ENCODE data around the gene CLIP2. TPM values are rescaled to one million over a fixed set of nuclear protein-coding genes. Genes with fewer than 3 reads are reported as not detected.

The CLIP2 gene
- total RNA-seq, 1 donor from 2014 or later: 26.5 TPM

- no peak overlapping the region for H3K27ac Mint-ChIP-seq (ENCODE audit: unreplicated experiment)
- H3K27me3 Mint-ChIP-seq (ENCODE audit: low read depth): peaks cover 49% of the 10 kb centered on the region
- TF ChIP-seq, protein P1, sequence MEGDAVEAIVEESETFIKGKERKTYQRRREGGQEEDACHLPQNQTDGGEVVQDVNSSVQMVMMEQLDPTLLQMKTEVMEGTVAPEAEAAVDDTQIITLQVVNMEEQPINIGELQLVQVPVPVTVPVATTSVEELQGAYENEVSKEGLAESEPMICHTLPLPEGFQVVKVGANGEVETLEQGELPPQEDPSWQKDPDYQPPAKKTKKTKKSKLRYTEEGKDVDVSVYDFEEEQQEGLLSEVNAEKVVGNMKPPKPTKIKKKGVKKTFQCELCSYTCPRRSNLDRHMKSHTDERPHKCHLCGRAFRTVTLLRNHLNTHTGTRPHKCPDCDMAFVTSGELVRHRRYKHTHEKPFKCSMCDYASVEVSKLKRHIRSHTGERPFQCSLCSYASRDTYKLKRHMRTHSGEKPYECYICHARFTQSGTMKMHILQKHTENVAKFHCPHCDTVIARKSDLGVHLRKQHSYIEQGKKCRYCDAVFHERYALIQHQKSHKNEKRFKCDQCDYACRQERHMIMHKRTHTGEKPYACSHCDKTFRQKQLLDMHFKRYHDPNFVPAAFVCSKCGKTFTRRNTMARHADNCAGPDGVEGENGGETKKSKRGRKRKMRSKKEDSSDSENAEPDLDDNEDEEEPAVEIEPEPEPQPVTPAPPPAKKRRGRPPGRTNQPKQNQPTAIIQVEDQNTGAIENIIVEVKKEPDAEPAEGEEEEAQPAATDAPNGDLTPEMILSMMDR (conservative IDR thresholded peaks at IDR 0.05): no peak
- peak overlapping the region; percentile 83 for H3K4me3 Mint-ChIP-seq
- H3K9me3 Mint-ChIP-seq: no peaks in the 10 kb centered on the region
- H3K36me3 Mint-ChIP-seq (ENCODE audit: low read depth): no peaks in the 10 kb centered on the region
- no peak for DNase-seq (ENCODE audit: low read depth, low spot score)
- peaks cover 41% of the 10 kb centered on the region for H3K4me1 Mint-ChIP-seq
Measured at GRCh38 chr7:74290981-74291441, 1.8 kb downstream of the CLIP2 start.

DNA sequence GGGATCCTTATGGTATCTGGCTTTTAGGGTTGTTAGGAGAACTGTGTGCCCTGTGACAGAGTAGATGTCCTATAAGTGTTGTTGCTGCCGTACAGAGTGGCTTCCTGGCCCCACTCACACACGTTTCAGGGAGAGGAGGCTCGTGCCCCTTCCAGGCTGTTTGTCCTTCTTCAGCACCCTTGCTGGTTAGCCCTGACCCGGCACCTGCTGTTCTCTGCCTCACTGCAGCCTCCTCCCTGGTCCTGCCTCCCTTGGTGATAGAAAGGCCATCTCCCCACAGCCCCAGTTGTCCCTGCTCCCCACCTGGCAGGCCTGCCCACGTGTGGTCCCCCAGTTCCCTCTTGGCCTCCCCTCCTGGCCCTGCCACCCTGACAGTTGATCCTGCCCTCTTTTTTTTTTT, 2.3 kb downstream of the CLIP2 start:
- Mint-ChIP-seq H3K4me3 (peak overlapping the region; percentile 83), H3K27ac (ENCODE audit: unreplicated experiment) (no peak overlapping the region), H3K9me3 (no peaks in the 10 kb centered on the region), H3K36me3 (ENCODE audit: low read depth) (no peaks in the 10 kb centered on the region), H3K4me1 (peaks cover 41% of the 10 kb centered on the region), H3K27me3 (ENCODE audit: low read depth) (peaks cover 49% of the 10 kb centered on the region)
- TF ChIP-seq, protein P1 (conservative IDR thresholded peaks at IDR 0.05): no peak
- DNase-seq (ENCODE audit: low read depth, low spot score): no peak

DNA sequence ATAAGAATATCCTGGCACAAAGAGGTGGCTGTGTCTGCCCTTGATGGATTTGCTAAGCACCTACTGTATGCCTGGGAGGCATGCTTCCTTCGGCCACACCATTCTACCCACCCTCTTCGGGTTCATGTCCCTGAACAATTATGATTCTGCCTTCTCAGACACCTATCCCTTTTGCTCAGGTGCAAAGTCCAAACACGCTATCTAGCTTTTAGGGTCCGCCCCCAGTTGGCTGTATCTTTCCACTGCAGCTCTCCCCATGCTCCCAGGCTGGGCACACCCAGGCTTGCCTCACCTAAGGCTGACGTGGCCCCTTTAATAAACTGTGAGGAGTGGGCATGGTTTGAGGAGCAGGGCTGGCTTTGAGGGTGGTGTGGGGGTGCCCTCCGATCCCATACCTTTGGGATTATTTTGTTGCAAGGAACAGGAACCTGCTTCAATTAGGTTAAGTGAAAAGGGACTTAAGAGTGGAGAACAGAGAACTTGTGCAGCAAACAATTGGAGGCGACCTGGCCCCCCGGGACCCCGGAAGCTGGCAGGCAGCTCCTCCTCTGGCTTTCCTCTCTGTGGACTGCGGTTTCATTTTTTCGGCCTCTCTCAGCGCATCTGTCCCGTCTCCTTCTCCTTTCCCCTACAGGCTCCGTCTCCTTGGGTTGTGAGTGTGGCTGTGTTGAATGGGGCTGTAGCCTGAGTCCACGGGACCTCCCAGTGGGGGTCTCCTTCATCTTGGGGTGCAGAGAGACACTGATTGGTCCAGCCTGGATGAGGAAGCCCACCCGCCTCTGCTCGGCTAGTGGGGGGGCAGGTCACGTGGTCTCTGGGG, 3.8 kb downstream of the CLIP2 start:
- no peak for DNase-seq (ENCODE audit: low read depth, low spot score)
- H3K4me3 Mint-ChIP-seq: peak overlapping the region; percentile 47
- H3K9me3 Mint-ChIP-seq: no peaks in the 10 kb centered on the region
- H3K27me3 Mint-ChIP-seq (ENCODE audit: low read depth): peaks cover 44% of the 10 kb centered on the region
- TF ChIP-seq, protein P1 (conservative IDR thresholded peaks at IDR 0.05): no peak
- peaks cover 40% of the 10 kb centered on the region for H3K4me1 Mint-ChIP-seq
- H3K36me3 Mint-ChIP-seq (ENCODE audit: low read depth): no peaks in the 10 kb centered on the region
- H3K27ac Mint-ChIP-seq (ENCODE audit: unreplicated experiment): no peak overlapping the region

GRCh38 chr7:74293577-74293908, 4.3 kb downstream of the CLIP2 start:
- H3K4me3 Mint-ChIP-seq: peak overlapping the region; percentile 27
- H3K4me1 Mint-ChIP-seq: peaks cover 34% of the 10 kb centered on the region

GRCh38 chr7:74294191-74294998, 5.2 kb downstream of the CLIP2 start:
- peak overlapping the region; percentile 77 for H3K4me3 Mint-ChIP-seq
- H3K9me3 Mint-ChIP-seq: no peaks in the 10 kb centered on the region
- H3K27ac Mint-ChIP-seq (ENCODE audit: unreplicated experiment): no peak overlapping the region
- H3K36me3 Mint-ChIP-seq (ENCODE audit: low read depth): no peaks in the 10 kb centered on the region
- no peak for DNase-seq (ENCODE audit: low read depth, low spot score)
- TF ChIP-seq, protein P1 (conservative IDR thresholded peaks at IDR 0.05): no peak
- H3K27me3 Mint-ChIP-seq (ENCODE audit: low read depth): peaks cover 33% of the 10 kb centered on the region
- H3K4me1 Mint-ChIP-seq: peaks cover 28% of the 10 kb centered on the region

More at GRCh38 chr7:74293577-74293908, 4.3 kb downstream of the CLIP2 start:
- no peaks in the 10 kb centered on the region for H3K36me3 Mint-ChIP-seq (ENCODE audit: low read depth)
- DNase-seq (ENCODE audit: low read depth, low spot score): no peak
- TF ChIP-seq, protein P1 (conservative IDR thresholded peaks at IDR 0.05): no peak
- peak overlapping the region; percentile 83 for H3K27ac Mint-ChIP-seq (ENCODE audit: unreplicated experiment)
- H3K9me3 Mint-ChIP-seq: no peaks in the 10 kb centered on the region
- H3K27me3 Mint-ChIP-seq (ENCODE audit: low read depth): peaks cover 38% of the 10 kb centered on the region
